Gastrocnemius medialis (tissue), 4 donors: ENCODE results near the gene MMP17. TPM values are rescaled to one million over a fixed set of nuclear protein-coding genes. Genes with fewer than 3 reads are reported as not detected.

Experiments used
- ATAC-seq, 2 donors: fragments of 150-250 bp; one replicate each; pipeline ENCODE4 v1.9.1; 2016
- DNase-seq, 2 donors: peaks; one replicate each; pipeline ENCODE4 v3.0.0-alpha.2; 2019
- H3K27ac ChIP-seq, 4 donors: fragments of 200-600 bp; sonication (generic); 1 replicate in 1 of 4; 2 replicates in 3 of 4; pipeline ENCODE4 v1.5.1; 2016 to 2018; ENCODE audit warnings: mild to moderate bottlenecking in 2 of 4, moderate library complexity in 1 of 4
- H3K27me3 ChIP-seq, 3 donors: fragments of 200-600 bp; sonication (generic) in 2 of 3; 1 replicate in 1 of 3; 2 replicates in 2 of 3; pipeline versions ENCODE4 v1.5.1 to v1.6.0; 2016 to 2019; ENCODE audit warnings: mild to moderate bottlenecking in 1 of 3, moderate library complexity in 1 of 3
- H3K36me3 ChIP-seq, 2 donors: fragments of 200-600 bp; sonication (generic) in 1 of 2; one replicate each; pipeline ENCODE4 v1.5.1; 2017 to 2018
- H3K4me1 ChIP-seq, 2 donors: fragments of 200-600 bp; sonication (generic) in 1 of 2; one replicate each; pipeline ENCODE4 v1.5.1; 2016 to 2017; ENCODE audit warnings: mild to moderate bottlenecking in 2 of 2
- H3K4me3 ChIP-seq, 4 donors: fragments of 200-600 bp; sonication (generic) in 3 of 4; 1 replicate in 1 of 4; 2 replicates in 3 of 4; pipeline ENCODE4 v1.5.1; 2016 to 2019; ENCODE audit warnings: mild to moderate bottlenecking in 2 of 4
- H3K9me3 ChIP-seq, 3 donors: fragments of 200-600 bp; sonication (generic) in 2 of 3; 1 replicate in 1 of 3; 2 replicates in 2 of 3; pipeline ENCODE4 v1.5.1; 2016 to 2019
- CTCF ChIP-seq, 5 experiments: fragments of 450-650 bp in 3 of 5; fragments of 200-600 bp in 2 of 5; sonication (generic) in 2 of 5; IDR thresholded peaks in 4 of 5; conservative IDR thresholded peaks in 1 of 5; 1 replicate in 4 of 5; 2 replicates in 1 of 5; pipeline ENCODE4 v1.5.1; 2016 to 2019; ENCODE audit warnings: antibody characterized with exemption in 5 of 5, mild to moderate bottlenecking in 3 of 5, moderate library complexity in 3 of 5
- POLR2A ChIP-seq, 2 donors: fragments of 450-650 bp; IDR thresholded peaks; one replicate each; pipeline ENCODE4 v1.6.1; 2017; ENCODE audit warnings: antibody characterized with exemption in 2 of 2, mild to moderate bottlenecking in 2 of 2, moderate library complexity in 2 of 2
- in situ Hi-C, 4 donors: fragments of 200-750 bp; cut with MboI; loops; one replicate each; pipeline versions ENCODE4 v1.15.0 to v1.8.0; 2017; ENCODE audit warnings: low sequenced_read_pairs in 4 of 4
- intact Hi-C: fragments of 100-400 bp; cut with DNase I; formaldehyde crosslinking; loops from one replicate; pipeline ENCODE4 v1.15.1; 2023; ENCODE audit warnings: low total_unique reads
- total RNA-seq, 4 donors: library from RNA; depleted of rRNA; stranded (reverse); fragments of >200 nt; gene quantifications; one replicate each; pipeline versions ENCODE4 v1.1.0 to v1.2.3, GENCODE V29; 2016

The MMP17 gene
- total RNA-seq, 4 donors from 2014 or later = 0.75 to 1.6 (median 1.4) TPM; not detected in 1

- TF ChIP-seq CTCF (IDR thresholded peaks at IDR 0.05 in 4 of 5, conservative IDR thresholded peaks at IDR 0.05 in 1 of 5) (no peak), POLR2A (IDR thresholded peaks at IDR 0.05) (no peak)
- Histone ChIP-seq H3K4me1 (peaks cover 13 to 14% of the 10 kb centered on the region in 2 donors), H3K27ac (peak overlapping the region; percentile 94 to 100 (median 98)), H3K4me3 (no peak overlapping the region), H3K27me3 (no peaks in the 10 kb centered on the region), H3K9me3 (no peaks in the 10 kb centered on the region), H3K36me3 (no peaks in the 10 kb centered on the region)
- DNase-seq (no peak), ATAC-seq (no peak)
- intact Hi-C loops = no loop called here
- in situ Hi-C loops = loop anchor here in 1 of 4 donors (10.0 kb wide), 1 partner anchor 52 kb away; the partner anchor contains the start of gene EP400
Observed at GRCh38 chr12:131892711-131893604, 64.8 kb downstream of the MMP17 start.

GRCh38 chr12:131893605-131894312, 65.6 kb downstream of the MMP17 start:
- Histone ChIP-seq H3K4me1 (peaks cover 20 to 21% of the 10 kb centered on the region in 2 donors), H3K27ac (peak overlapping the region; percentile 94 to 100 (median 98)), H3K9me3 (no peaks in the 10 kb centered on the region), H3K27me3 (no peaks in the 10 kb centered on the region), H3K36me3 (no peaks in the 10 kb centered on the region), H3K4me3 (peak overlapping the region in 3 of 4 donors; percentile 66 to 91 (median 86))
- ATAC-seq (no peak), DNase-seq (no peak)
- in situ Hi-C loops (loop anchor here in 1 of 4 donors (10.0 kb wide), 1 partner anchor 51 kb away; the partner anchor contains the start of gene EP400), intact Hi-C loops (no loop called here)
- TF ChIP-seq POLR2A (IDR thresholded peaks at IDR 0.05) (no peak), CTCF (IDR thresholded peaks at IDR 0.05 in 4 of 5, conservative IDR thresholded peaks at IDR 0.05 in 1 of 5) (no peak)

GRCh38 chr12:131894313-131894860, 66.2 kb downstream of the MMP17 start, which contains the start of gene ULK1:
Gene ULK1 (plus strand): TSS chr12:131894622. CDS start chr12:131895002, 380 bp downstream.
- Histone ChIP-seq H3K4me1 (peaks cover 20 to 24% of the 10 kb centered on the region in 2 donors), H3K27me3 (no peaks in the 10 kb centered on the region), H3K4me3 (peak within 1 kb of the TSS; percentile 66 to 91 (median 83)), H3K36me3 (peaks cover 0 to 5% of the 10 kb centered on the region in 2 donors), H3K27ac (peak within 1 kb of the TSS; percentile 94 to 100 (median 98)), H3K9me3 (no peaks in the 10 kb centered on the region)
- in situ Hi-C loops = loop anchor here in 1 of 4 donors (10.0 kb wide), 1 partner anchor 50 kb away; the partner anchor contains the start of gene EP400
- TF ChIP-seq CTCF (IDR thresholded peaks at IDR 0.05 in 4 of 5, conservative IDR thresholded peaks at IDR 0.05 in 1 of 5) (no peak), POLR2A (IDR thresholded peaks at IDR 0.05) (peak; percentile 97 to 98)
- intact Hi-C loops = no loop called here
- DNase-seq (peak; percentile 84 to 92), ATAC-seq (peak; percentile 38 to 43)

- DNase-seq (peak in 1 of 2 donors; percentile 35), ATAC-seq (no peak)
- in situ Hi-C loops = loop anchor here in 1 of 4 donors (10.0 kb wide), 1 partner anchor 50 kb away; the partner anchor contains the start of gene EP400
- Histone ChIP-seq H3K4me1 (peaks cover 26 to 32% of the 10 kb centered on the region in 2 donors), H3K4me3 (peak overlapping the region; percentile 66 to 91 (median 83)), H3K27ac (peak overlapping the region; percentile 94 to 100 (median 98)), H3K36me3 (peaks cover 0 to 5% of the 10 kb centered on the region in 2 donors), H3K27me3 (no peaks in the 10 kb centered on the region), H3K9me3 (no peaks in the 10 kb centered on the region)
- intact Hi-C loops = no loop called here
- TF ChIP-seq POLR2A (IDR thresholded peaks at IDR 0.05) (no peak), CTCF (IDR thresholded peaks at IDR 0.05 in 4 of 5, conservative IDR thresholded peaks at IDR 0.05 in 1 of 5) (no peak)
Observed at GRCh38 chr12:131894981-131895639, 66.9 kb downstream of the MMP17 start.
